GM18499 (cell line): Measurements from ENCODE around the gene ATP6V0C.

Experiments
- ATAC-seq: cut with Tn5 transposase; IDR thresholded peaks from one replicate; pipeline ENCODE4 v1.9.1; 2021; ENCODE audit warnings: moderate number of reproducible peaks; ENCODE audit not compliant: insufficient read depth, unreplicated experiment

The ATP6V0C gene

GRCh38 chr16:2513405-2514332, at the start of gene ATP6V0C:
Gene ATP6V0C, plus strand, starts transcription at chr16:2513952. Its CDS starts 152 bp downstream, at chr16:2514104.
- no peak for ATAC-seq

- ATAC-seq, result no peak
These were observed 49.4 kb upstream of the ATP6V0C start for GRCh38 chr16:2464333-2464732.

- no peak for ATAC-seq
These were observed 47.9 kb upstream of the ATP6V0C start for GRCh38 chr16:2465653-2466415.

GRCh38 chr16:2466667-2467527, 46.9 kb upstream of the ATP6V0C start:
- ATAC-seq, result no peak

- ATAC-seq, result no peak
These were observed 46.1 kb upstream of the ATP6V0C start for GRCh38 chr16:2467528-2468232.

- ATAC-seq, result no peak
These were observed 45.5 kb upstream of the ATP6V0C start for GRCh38 chr16:2468233-2468724.

GRCh38 chr16:2468725-2469398, 44.9 kb upstream of the ATP6V0C start:
- ATAC-seq, result no peak

GRCh38 chr16:2469399-2470233, 44.1 kb upstream of the ATP6V0C start:
- ATAC-seq, result no peak

- no peak for ATAC-seq
These were observed 43.5 kb upstream of the ATP6V0C start for GRCh38 chr16:2470234-2470601.

GRCh38 chr16:2470603-2471015, 43.1 kb upstream of the ATP6V0C start:
- no peak for ATAC-seq

GRCh38 chr16:2471016-2471652, 42.6 kb upstream of the ATP6V0C start, which contains the start of gene NTN3:
Gene NTN3, plus strand, starts transcription at chr16:2471297. Its CDS starts 405 bp downstream, at chr16:2471702.
- no peak for ATAC-seq

GRCh38 chr16:2471653-2472487, 41.9 kb upstream of the ATP6V0C start:
- no peak for ATAC-seq

GRCh38 chr16:2472488-2472864, 41.3 kb upstream of the ATP6V0C start:
- no peak for ATAC-seq

- no peak for ATAC-seq
These were observed 40.8 kb upstream of the ATP6V0C start for GRCh38 chr16:2472885-2473445.

- no peak for ATAC-seq
These were observed 40.3 kb upstream of the ATP6V0C start for GRCh38 chr16:2473446-2473926.
